ENCODE data around the gene NAT14.

GRCh38 chr19:55455576-55456235 is 29.3 kb upstream of the NAT14 start:
- TF ChIP-seq KDM1A (IDR thresholded peaks at IDR 0.05; ENCODE audit: low read depth), result no peak
- no peak for TF ChIP-seq CHD2 (IDR thresholded peaks at IDR 0.05; ENCODE audit: low read length, partially characterized antibody)
- no peak for TF ChIP-seq POLR2A (IDR thresholded peaks at IDR 0.05; ENCODE audit: low read length)
- TF ChIP-seq, protein P1, sequence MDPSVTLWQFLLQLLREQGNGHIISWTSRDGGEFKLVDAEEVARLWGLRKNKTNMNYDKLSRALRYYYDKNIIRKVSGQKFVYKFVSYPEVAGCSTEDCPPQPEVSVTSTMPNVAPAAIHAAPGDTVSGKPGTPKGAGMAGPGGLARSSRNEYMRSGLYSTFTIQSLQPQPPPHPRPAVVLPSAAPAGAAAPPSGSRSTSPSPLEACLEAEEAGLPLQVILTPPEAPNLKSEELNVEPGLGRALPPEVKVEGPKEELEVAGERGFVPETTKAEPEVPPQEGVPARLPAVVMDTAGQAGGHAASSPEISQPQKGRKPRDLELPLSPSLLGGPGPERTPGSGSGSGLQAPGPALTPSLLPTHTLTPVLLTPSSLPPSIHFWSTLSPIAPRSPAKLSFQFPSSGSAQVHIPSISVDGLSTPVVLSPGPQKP (IDR thresholded peaks at IDR 0.05; ENCODE audit: low read depth, low read length), result no peak
- TF ChIP-seq, protein P2, sequence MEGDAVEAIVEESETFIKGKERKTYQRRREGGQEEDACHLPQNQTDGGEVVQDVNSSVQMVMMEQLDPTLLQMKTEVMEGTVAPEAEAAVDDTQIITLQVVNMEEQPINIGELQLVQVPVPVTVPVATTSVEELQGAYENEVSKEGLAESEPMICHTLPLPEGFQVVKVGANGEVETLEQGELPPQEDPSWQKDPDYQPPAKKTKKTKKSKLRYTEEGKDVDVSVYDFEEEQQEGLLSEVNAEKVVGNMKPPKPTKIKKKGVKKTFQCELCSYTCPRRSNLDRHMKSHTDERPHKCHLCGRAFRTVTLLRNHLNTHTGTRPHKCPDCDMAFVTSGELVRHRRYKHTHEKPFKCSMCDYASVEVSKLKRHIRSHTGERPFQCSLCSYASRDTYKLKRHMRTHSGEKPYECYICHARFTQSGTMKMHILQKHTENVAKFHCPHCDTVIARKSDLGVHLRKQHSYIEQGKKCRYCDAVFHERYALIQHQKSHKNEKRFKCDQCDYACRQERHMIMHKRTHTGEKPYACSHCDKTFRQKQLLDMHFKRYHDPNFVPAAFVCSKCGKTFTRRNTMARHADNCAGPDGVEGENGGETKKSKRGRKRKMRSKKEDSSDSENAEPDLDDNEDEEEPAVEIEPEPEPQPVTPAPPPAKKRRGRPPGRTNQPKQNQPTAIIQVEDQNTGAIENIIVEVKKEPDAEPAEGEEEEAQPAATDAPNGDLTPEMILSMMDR (IDR thresholded peaks at IDR 0.05), result no peak
- TF ChIP-seq JUN (IDR thresholded peaks at IDR 0.05), result no peak
- no peak for TF ChIP-seq RFX5 (IDR thresholded peaks at IDR 0.05)
- TF ChIP-seq CHD4 (IDR thresholded peaks at IDR 0.05; ENCODE audit: borderline replicate concordance), result no peak
- no peak for TF ChIP-seq HDAC2 (IDR thresholded peaks at IDR 0.05)
- no peak for TF ChIP-seq RCOR1 (IDR thresholded peaks at IDR 0.05; ENCODE audit: low read depth, low read length)
